ENCODE results near the gene MBD5.
"Not testable (repeated sequence)": the region's sequence is repeated elsewhere in the genome, so short reads cannot be mapped to it uniquely, and the experiment has no call there.

The MBD5 gene

DNA sequence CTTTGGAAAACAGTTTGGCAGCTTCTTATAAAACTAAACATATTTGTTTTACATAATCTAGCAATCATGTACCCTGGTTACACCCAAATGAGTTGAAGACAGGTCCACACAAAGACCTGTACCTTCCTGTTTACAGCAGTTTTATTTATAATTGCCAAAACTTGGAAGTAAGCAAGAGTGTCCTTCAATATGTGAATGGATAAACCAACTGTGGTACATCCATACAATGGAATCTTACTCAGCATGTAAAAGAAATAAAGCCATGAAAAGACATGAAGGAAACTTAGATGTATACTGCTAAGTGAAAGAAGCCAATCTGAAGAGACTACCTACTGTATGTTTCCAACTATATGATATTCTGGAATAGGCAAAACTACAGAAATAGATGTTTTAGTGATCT lies 24.1 kb upstream of the MBD5 start:
- no peak for DNase-seq (ENCODE audit: low read depth)
- no peak overlapping the region for H3K4me3 ChIP-seq (ENCODE audit: low read depth, low read length)
- in situ Hi-C loops (cut with HindIII; ENCODE audit: low sequenced_read_pairs), result loop anchor here (25.0 kb wide), 2 partner anchors 515 to 990 kb away; no protein-coding TSS in a partner anchor
- no peak for TF ChIP-seq CTCF (IDR thresholded peaks at IDR 0.05; ENCODE audit: low read depth, low read length, missing control alignments)

- in situ Hi-C loops (cut with HindIII; ENCODE audit: low sequenced_read_pairs), result loop anchor here (25.0 kb wide), 2 partner anchors 514 to 989 kb away; no protein-coding TSS in a partner anchor
- no peak for TF ChIP-seq CTCF (IDR thresholded peaks at IDR 0.05; ENCODE audit: low read depth, low read length, missing control alignments)
- no peak for DNase-seq (ENCODE audit: low read depth)
- no peak overlapping the region for H3K4me3 ChIP-seq (ENCODE audit: low read depth, low read length)
Observed at GRCh38 chr2:147998203-147998602, 22.7 kb upstream of the MBD5 start.

DNA sequence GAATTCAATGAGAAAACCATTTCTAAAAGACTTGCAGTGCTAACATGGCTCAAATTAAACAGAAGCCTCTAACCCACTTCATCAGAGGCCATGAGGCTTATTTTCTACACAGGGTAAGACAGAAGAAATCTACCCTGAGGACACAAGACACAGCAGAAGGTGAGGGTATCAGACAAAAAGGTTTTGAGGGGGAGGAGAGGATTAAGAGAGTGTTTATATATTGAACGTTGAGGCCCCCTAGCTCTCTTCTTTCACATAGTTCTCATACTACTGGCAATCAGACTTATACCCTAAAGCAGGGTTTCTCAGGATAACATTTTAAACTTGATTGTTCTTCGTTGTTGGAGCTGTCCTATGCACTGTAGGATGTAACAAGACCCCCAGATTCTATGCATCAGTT lies 21.8 kb upstream of the MBD5 start:
- no peak overlapping the region for H3K4me3 ChIP-seq (ENCODE audit: low read depth, low read length)
- no peak for DNase-seq (ENCODE audit: low read depth)
- no peak for TF ChIP-seq CTCF (IDR thresholded peaks at IDR 0.05; ENCODE audit: low read depth, low read length, missing control alignments)
- in situ Hi-C loops (cut with HindIII; ENCODE audit: low sequenced_read_pairs), result loop anchor here (25.0 kb wide), 2 partner anchors 513 to 988 kb away; no protein-coding TSS in a partner anchor

- no peak for DNase-seq (ENCODE audit: low read depth)
- H3K4me3 ChIP-seq (ENCODE audit: low read depth, low read length), result no peak overlapping the region
- in situ Hi-C loops (cut with HindIII; ENCODE audit: low sequenced_read_pairs), result no loop called here
- no peak for TF ChIP-seq CTCF (IDR thresholded peaks at IDR 0.05; ENCODE audit: low read depth, low read length, missing control alignments)
Observed at GRCh38 chr2:148000095-148000494, 20.8 kb upstream of the MBD5 start.

DNA sequence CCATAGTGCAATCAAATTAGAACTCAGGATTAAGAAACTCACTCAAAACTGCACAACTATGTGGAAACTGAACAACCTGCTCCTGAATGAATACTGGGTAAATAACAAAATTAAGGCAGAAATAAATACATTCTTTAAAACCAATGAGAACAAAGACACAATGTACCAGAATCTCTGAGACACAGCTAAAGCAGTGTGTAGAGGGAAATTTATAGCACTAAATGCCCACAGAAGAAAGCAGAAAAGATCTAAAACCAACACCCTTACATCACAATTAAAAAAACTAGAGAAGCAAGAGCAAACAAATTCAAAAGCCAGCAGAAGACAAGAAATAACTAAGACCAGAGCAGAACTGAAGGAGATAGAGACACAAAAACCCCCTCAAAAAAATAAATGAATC lies 18.5 kb upstream of the MBD5 start:
- DNase-seq (ENCODE audit: low read depth), result not testable (repeated sequence)

GRCh38 chr2:148006249-148007007 lies 14.5 kb upstream of the MBD5 start:
- in situ Hi-C loops (cut with HindIII; ENCODE audit: low sequenced_read_pairs), result no loop called here
- no peak overlapping the region for H3K4me3 ChIP-seq (ENCODE audit: low read depth, low read length)
- no peak for DNase-seq (ENCODE audit: low read depth)
- TF ChIP-seq CTCF (IDR thresholded peaks at IDR 0.05; ENCODE audit: low read depth, low read length, missing control alignments), result no peak

More for the DNA sequence above, 18.5 kb upstream of the MBD5 start:
- H3K4me3 ChIP-seq (ENCODE audit: low read depth, low read length); in situ Hi-C loops (cut with HindIII; ENCODE audit: low sequenced_read_pairs): not testable (repeated sequence)

- in situ Hi-C loops (cut with HindIII; ENCODE audit: low sequenced_read_pairs), result no loop called here
- no peak for DNase-seq (ENCODE audit: low read depth)
Observed at GRCh38 chr2:148007219-148007900, 13.5 kb upstream of the MBD5 start.

GRCh38 chr2:148008411-148008810 lies 12.5 kb upstream of the MBD5 start:
- DNase-seq (ENCODE audit: low read depth); in situ Hi-C loops (cut with HindIII; ENCODE audit: low sequenced_read_pairs); H3K4me3 ChIP-seq (ENCODE audit: low read depth, low read length): not testable (repeated sequence)

More at GRCh38 chr2:148007219-148007900, 13.5 kb upstream of the MBD5 start:
- no peak for TF ChIP-seq CTCF (IDR thresholded peaks at IDR 0.05; ENCODE audit: low read depth, low read length, missing control alignments)
- no peak overlapping the region for H3K4me3 ChIP-seq (ENCODE audit: low read depth, low read length)
